IMR-90 (cell line): Measurements from ENCODE around the gene GLP2R.

Source experiments
- BHLHE40 ChIP-seq: fragments of 150-350 bp; IDR thresholded peaks from 2 replicates; pipeline ENCODE4 v1.6.1; 2016; ENCODE audit warnings: mild to moderate bottlenecking, low read depth, low read length
- CHD1 ChIP-seq: IDR thresholded peaks from 2 replicates; pipeline ENCODE4 v1.6.1; 2012; ENCODE audit warnings: low read depth, low read length, improper control_type of control experiment
- MXI1 ChIP-seq: IDR thresholded peaks from 2 replicates; pipeline ENCODE4 v1.6.1; 2012; ENCODE audit warnings: low read depth, mild to moderate bottlenecking, low read length, moderate library complexity, borderline replicate concordance
- POLR2A ChIP-seq: IDR thresholded peaks from 2 replicates; pipeline ENCODE4 v1.6.1; 2012; ENCODE audit warnings: mild to moderate bottlenecking, low read depth, low read length
- RFX5 ChIP-seq: IDR thresholded peaks from 2 replicates; pipeline ENCODE4 v1.8.0; 2012; ENCODE audit warnings: low read depth, mild to moderate bottlenecking, low read length, moderate library complexity
- TF ChIP-seq, protein P1 (sequence below): conservative IDR thresholded peaks from 2 replicates; pipeline ENCODE4 v1.5.1; 2012; ENCODE audit warnings: mild to moderate bottlenecking, low read depth, low read length, improper control_type of control experiment
- TF ChIP-seq, protein P2 (sequence below): fragments of 150-350 bp; IDR thresholded peaks from 2 replicates; pipeline ENCODE4 v1.6.1; 2017; ENCODE audit warnings: mild to moderate bottlenecking, antibody characterized with exemption, low read length, low read depth

DNA sequence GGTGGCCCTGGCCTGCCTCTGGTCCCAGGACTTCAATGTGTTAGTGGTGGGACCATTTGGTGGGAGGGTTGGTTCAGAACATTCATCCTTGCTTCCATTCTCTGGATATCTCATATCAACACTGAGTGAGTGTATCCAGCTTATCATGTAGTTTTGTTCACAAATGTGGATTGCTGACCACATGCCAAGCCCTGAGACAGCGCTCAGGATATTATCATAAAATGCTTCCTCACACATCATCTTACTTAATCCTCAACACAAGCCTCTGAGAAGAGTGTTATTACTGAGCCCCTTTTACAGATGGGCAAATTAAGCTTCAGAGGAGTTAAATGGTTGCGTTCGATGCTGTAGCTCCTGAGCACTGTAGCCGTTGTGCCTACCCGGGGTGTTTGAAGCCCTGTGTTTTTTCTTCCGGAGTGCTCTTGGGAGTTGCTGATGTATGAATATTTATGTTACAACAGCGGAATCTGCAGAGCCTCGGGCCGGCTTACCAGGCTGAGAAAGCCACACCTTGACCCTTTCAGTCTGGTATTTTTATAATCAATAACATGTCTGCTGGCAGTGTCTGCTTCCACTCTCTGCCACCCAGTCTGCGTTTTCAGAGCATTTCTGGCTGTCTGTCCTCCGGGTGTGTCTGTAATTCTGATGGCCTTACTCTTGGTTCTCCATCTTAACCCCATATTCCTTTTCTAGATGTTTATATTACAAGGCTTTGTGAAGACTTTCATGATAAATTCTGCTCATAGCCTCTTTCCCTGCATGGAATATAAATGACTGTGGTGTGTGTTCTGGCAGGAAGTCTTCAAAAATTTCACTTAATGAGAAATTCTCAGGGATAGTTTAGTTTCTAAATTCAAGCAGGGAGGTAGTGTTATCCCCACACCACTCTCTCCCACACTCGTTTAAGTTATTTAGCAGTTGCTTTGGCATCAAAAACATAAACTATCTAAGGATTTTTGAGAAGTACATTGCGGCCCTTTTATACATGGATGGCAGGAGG lies 2.9 kb downstream of the GLP2R start:
- TF ChIP-seq RFX5 (no peak), POLR2A (no peak), MXI1 (no peak), CHD1 (no peak), BHLHE40 (no peak)
- TF ChIP-seq, protein P1, sequence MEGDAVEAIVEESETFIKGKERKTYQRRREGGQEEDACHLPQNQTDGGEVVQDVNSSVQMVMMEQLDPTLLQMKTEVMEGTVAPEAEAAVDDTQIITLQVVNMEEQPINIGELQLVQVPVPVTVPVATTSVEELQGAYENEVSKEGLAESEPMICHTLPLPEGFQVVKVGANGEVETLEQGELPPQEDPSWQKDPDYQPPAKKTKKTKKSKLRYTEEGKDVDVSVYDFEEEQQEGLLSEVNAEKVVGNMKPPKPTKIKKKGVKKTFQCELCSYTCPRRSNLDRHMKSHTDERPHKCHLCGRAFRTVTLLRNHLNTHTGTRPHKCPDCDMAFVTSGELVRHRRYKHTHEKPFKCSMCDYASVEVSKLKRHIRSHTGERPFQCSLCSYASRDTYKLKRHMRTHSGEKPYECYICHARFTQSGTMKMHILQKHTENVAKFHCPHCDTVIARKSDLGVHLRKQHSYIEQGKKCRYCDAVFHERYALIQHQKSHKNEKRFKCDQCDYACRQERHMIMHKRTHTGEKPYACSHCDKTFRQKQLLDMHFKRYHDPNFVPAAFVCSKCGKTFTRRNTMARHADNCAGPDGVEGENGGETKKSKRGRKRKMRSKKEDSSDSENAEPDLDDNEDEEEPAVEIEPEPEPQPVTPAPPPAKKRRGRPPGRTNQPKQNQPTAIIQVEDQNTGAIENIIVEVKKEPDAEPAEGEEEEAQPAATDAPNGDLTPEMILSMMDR, result no peak
- TF ChIP-seq, protein P2, sequence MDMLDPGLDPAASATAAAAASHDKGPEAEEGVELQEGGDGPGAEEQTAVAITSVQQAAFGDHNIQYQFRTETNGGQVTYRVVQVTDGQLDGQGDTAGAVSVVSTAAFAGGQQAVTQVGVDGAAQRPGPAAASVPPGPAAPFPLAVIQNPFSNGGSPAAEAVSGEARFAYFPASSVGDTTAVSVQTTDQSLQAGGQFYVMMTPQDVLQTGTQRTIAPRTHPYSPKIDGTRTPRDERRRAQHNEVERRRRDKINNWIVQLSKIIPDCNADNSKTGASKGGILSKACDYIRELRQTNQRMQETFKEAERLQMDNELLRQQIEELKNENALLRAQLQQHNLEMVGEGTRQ, result no peak
